Measurements from ENCODE around the gene ZBTB7C. TPM values are rescaled to one million over a fixed set of nuclear protein-coding genes. Genes with fewer than 3 reads are reported as not detected.

ZBTB7C gene
- total RNA-seq, 1 donor from 2014 or later, result 0.17 TPM

GRCh38 chr18:48306838-48307237 is 102.3 kb downstream of the ZBTB7C start:
- no peak overlapping the region for H3K4me3 ChIP-seq (ENCODE audit: low read depth, low read length)
- no peak for TF ChIP-seq CTCF (conservative IDR thresholded peaks at IDR 0.05; ENCODE audit: low read depth, low read length)
- no peak for DNase-seq (ENCODE audit: low read depth)

- TF ChIP-seq CTCF (conservative IDR thresholded peaks at IDR 0.05; ENCODE audit: low read depth, low read length), result no peak
- DNase-seq (ENCODE audit: low read depth), result no peak
- no peak overlapping the region for H3K4me3 ChIP-seq (ENCODE audit: low read depth, low read length)
Measured at GRCh38 chr18:48304906-48305693, 104.1 kb downstream of the ZBTB7C start.

- no peak for TF ChIP-seq CTCF (conservative IDR thresholded peaks at IDR 0.05; ENCODE audit: low read depth, low read length)
- H3K4me3 ChIP-seq (ENCODE audit: low read depth, low read length), result no peak overlapping the region
- no peak for DNase-seq (ENCODE audit: low read depth)
Measured at GRCh38 chr18:48303883-48304282, 105.3 kb downstream of the ZBTB7C start.

- no peak overlapping the region for H3K4me3 ChIP-seq (ENCODE audit: low read depth, low read length)
- TF ChIP-seq CTCF (conservative IDR thresholded peaks at IDR 0.05; ENCODE audit: low read depth, low read length), result no peak
- DNase-seq (ENCODE audit: low read depth), result no peak
Measured at GRCh38 chr18:48302736-48303135, 106.4 kb downstream of the ZBTB7C start.

- TF ChIP-seq CTCF (conservative IDR thresholded peaks at IDR 0.05; ENCODE audit: low read depth, low read length), result no peak
- no peak overlapping the region for H3K4me3 ChIP-seq (ENCODE audit: low read depth, low read length)
- DNase-seq (ENCODE audit: low read depth), result no peak
Measured at GRCh38 chr18:48300463-48300961, 108.7 kb downstream of the ZBTB7C start.

- TF ChIP-seq CTCF (conservative IDR thresholded peaks at IDR 0.05; ENCODE audit: low read depth, low read length), result no peak
- DNase-seq (ENCODE audit: low read depth), result no peak
- H3K4me3 ChIP-seq (ENCODE audit: low read depth, low read length), result no peak overlapping the region
Measured at GRCh38 chr18:48297139-48297538, 112.0 kb downstream of the ZBTB7C start.

- no peak for TF ChIP-seq CTCF (conservative IDR thresholded peaks at IDR 0.05; ENCODE audit: low read depth, low read length)
- no peak overlapping the region for H3K4me3 ChIP-seq (ENCODE audit: low read depth, low read length)
- no peak for DNase-seq (ENCODE audit: low read depth)
Measured at GRCh38 chr18:48296581-48296980, 112.6 kb downstream of the ZBTB7C start.

All from epithelial cell of proximal tubule (primary cell).